Activated CD8-positive, alpha-beta T cell treated with anti-CD3 and anti-CD28 coated beads for 36 hours (primary cell): ENCODE data around the gene AANAT. TPM values are rescaled to one million over a fixed set of nuclear protein-coding genes. Genes with fewer than 3 reads are reported as not detected.

Experiments
- ATAC-seq: fragments of 200-7000 bp; cut with Tn5 transposase; one replicate; pipeline ENCODE4 v1.10.0; 2021; ENCODE audit warnings: mild to moderate bottlenecking, moderate library complexity
- CTCF ChIA-PET: fragments of 350-600 bp; sonication (Branson Sonifier 250); formaldehyde crosslinking; loops from one replicate; lab custom pipeline; 2021; ENCODE audit warnings: antibody characterized with exemption; lab: Charles Lee
- POLR2A ChIA-PET: fragments of 350-600 bp; sonication (Branson Sonifier 250); formaldehyde crosslinking; loops from one replicate; lab custom pipeline; 2021; ENCODE audit warnings: antibody characterized with exemption; lab: Charles Lee
- DNase-seq: peaks from one replicate; pipeline ENCODE4 v3.0.0-alpha.2; 2020
- H3K27ac Mint-ChIP-seq: one replicate; pipeline ENCODE4 v1.8.0; 2021; ENCODE audit warnings: mild to moderate bottlenecking, mixed read lengths
- H3K27me3 Mint-ChIP-seq: one replicate; pipeline ENCODE4 v1.8.0; 2021; ENCODE audit warnings: mixed read lengths
- H3K36me3 Mint-ChIP-seq: one replicate; pipeline ENCODE4 v1.8.0; 2021; ENCODE audit warnings: low read depth, mixed read lengths
- H3K4me1 Mint-ChIP-seq: one replicate; pipeline ENCODE4 v1.8.0; 2021; ENCODE audit warnings: low read depth, mixed read lengths
- H3K4me3 Mint-ChIP-seq: one replicate; pipeline ENCODE4 v1.8.0; 2021; ENCODE audit warnings: mild to moderate bottlenecking, moderate library complexity, mixed read lengths
- H3K9me3 Mint-ChIP-seq: one replicate; pipeline ENCODE4 v1.8.0; 2021; ENCODE audit warnings: mixed read lengths
- CTCF ChIP-seq: fragments of 200-600 bp; IDR thresholded peaks from one replicate; pipeline ENCODE4 v1.8.0; 2022; ENCODE audit warnings: antibody characterized with exemption, mild to moderate bottlenecking
- intact Hi-C: fragments of 100-400 bp; cut with micrococcal nuclease; formaldehyde crosslinking; loops from one replicate; pipeline ENCODE4 v1.10.0; 2022
- total RNA-seq, 2 experiments: library from RNA; stranded (reverse); gene quantifications; one replicate each; pipeline ENCODE4 v1.2.3, GENCODE V29; 2021

AANAT gene
- total RNA-seq, 2 experiments from 2014 or later, result 0.34 TPM; not detected in 1

GRCh38 chr17:76478730-76479514, 11.5 kb downstream of the AANAT start:
- intact Hi-C loops, result no loop called here
- no peak for DNase-seq
- Mint-ChIP-seq H3K4me3 (no peak overlapping the region), H3K36me3 (peaks cover 16% of the 10 kb centered on the region), H3K9me3 (no peaks in the 10 kb centered on the region), H3K27me3 (no peaks in the 10 kb centered on the region), H3K4me1 (peaks cover 13% of the 10 kb centered on the region), H3K27ac (no peak overlapping the region)
- ChIA-PET CTCF (interaction anchor here (0.6 to 1.7 kb wide), 2 partner anchors 12 to 28 kb away, joined by 3 to 5 read pairs; partner anchors contain the start of gene AANAT), POLR2A (no interaction called here)
- no peak for ATAC-seq
- TF ChIP-seq CTCF, result no peak

DNA sequence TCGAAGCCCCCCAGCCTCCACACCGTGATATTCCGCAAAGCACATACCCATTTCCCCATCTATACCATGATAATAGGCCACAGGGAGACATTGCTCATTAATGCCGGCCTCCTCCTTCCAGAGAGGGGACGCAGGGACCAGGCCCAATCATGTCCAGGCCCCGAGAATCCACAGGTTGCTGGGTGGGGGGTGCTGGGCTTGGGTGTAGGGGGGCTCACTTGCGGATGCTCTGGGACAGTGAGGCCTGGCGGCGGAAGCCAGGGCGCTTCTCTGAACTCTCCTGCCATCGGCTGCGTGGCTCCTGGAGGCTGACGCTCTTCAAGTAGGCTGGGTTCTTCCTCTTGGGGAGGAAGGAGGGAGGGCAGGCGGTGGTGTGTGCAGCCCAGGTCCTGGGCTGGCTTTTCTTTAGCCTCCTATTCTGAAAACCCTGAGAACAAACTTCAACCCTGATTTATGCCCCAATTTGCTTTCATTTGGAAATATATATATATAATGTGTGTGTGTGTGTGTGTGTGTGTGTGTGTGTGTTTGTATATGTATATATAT, 12.2 kb downstream of the AANAT start:
- TF ChIP-seq CTCF, result no peak
- Mint-ChIP-seq H3K27me3 (no peaks in the 10 kb centered on the region), H3K4me1 (peaks cover 13% of the 10 kb centered on the region), H3K27ac (no peak overlapping the region), H3K36me3 (peaks cover 21% of the 10 kb centered on the region), H3K4me3 (no peak overlapping the region), H3K9me3 (no peaks in the 10 kb centered on the region)
- no peak for DNase-seq
- no peak for ATAC-seq
- ChIA-PET CTCF (interaction anchor here (1.3 to 1.4 kb wide), 2 partner anchors 43 to 45 kb away, joined by 3 to 6 read pairs; no protein-coding TSS in a partner anchor), POLR2A (interaction anchor here (0.9 kb wide), 1 partner anchor 9 kb away, joined by 3 read pairs; no protein-coding TSS in a partner anchor)
- intact Hi-C loops, result no loop called here

DNA sequence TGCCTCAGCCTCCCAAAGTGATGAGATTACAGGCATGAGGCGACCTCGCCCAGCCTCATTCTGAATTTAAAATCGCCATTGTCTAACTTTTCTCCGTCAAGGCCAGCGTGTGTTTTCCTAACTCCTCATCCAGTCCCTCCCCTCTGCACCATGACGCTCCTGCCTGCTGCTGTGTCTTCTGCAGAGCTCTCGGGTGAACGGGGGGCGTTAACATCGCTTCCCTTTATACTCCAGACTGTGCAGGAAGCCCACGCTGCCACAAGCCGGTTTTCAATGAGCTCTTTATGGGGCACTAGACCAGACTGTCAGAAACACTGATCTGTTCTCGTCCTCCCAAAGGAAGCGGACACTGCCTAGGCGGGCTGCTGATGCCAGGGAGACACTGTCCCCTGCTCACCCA, 13.2 kb downstream of the AANAT start:
- ChIA-PET CTCF (interaction anchor here (1.0 to 1.9 kb wide), 5 partner anchors 12 to 83 kb away, joined by 3 to 6 read pairs (median 3); no protein-coding TSS in a partner anchor), POLR2A (interaction anchor here (0.9 kb wide), 2 partner anchors 8 to 12 kb away, joined by 3 read pairs; no protein-coding TSS in a partner anchor)
- DNase-seq (peak; percentile 45), ATAC-seq (peak; percentile 74)
- Mint-ChIP-seq H3K27ac (no peak overlapping the region), H3K9me3 (no peaks in the 10 kb centered on the region), H3K4me1 (peaks cover 15% of the 10 kb centered on the region), H3K27me3 (no peaks in the 10 kb centered on the region), H3K4me3 (no peak overlapping the region), H3K36me3 (peaks cover 21% of the 10 kb centered on the region)
- intact Hi-C loops, result no loop called here
- no peak for TF ChIP-seq CTCF

DNA sequence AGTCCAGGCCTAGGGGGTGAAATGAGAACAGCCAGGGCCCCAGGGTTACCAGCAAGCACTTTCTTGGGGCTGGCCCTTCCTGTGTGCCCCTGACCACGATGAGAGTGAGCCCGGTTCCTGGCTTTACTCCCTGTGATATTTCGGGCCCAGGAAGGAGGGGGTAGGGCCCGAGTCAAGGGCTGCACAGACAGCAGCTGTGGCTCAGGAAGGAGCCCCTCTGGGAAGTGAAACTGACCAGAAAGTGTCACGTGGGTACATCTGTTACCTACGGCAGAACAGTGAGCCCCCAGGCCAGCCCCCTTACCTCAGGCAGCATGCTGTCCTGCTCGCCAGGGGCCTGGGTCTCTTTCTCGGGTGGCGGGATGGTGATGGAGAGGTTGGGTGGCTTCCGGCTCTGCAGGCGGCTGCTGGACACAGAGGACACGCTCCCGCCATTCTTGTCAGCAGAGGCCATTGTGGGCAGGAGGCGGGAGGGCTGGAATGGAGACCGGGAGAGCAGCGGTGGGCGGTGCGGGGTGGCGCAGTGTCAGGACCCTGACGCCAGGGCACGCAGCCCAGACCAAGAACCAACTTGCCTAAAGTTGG, 13.8 kb downstream of the AANAT start:
- ChIA-PET CTCF (interaction anchor here (1.0 to 1.9 kb wide), 5 partner anchors 12 to 83 kb away, joined by 3 to 6 read pairs (median 3); no protein-coding TSS in a partner anchor), POLR2A (interaction anchor here (0.9 kb wide), 1 partner anchor 11 kb away, joined by 3 read pairs; no protein-coding TSS in a partner anchor)
- TF ChIP-seq CTCF, result no peak
- H3K4me1 Mint-ChIP-seq, result peaks cover 15% of the 10 kb centered on the region
- H3K9me3 Mint-ChIP-seq, result no peaks in the 10 kb centered on the region
- ATAC-seq (peak; percentile 52), DNase-seq (peak; percentile 19)
- no peaks in the 10 kb centered on the region for H3K27me3 Mint-ChIP-seq
- H3K4me3 Mint-ChIP-seq, result no peak overlapping the region
- intact Hi-C loops, result no loop called here
- peaks cover 21% of the 10 kb centered on the region for H3K36me3 Mint-ChIP-seq
- no peak overlapping the region for H3K27ac Mint-ChIP-seq
